GM12878 (cell line): Measurements from ENCODE around the gene TMEM176A. TPM values are rescaled to one million over a fixed set of nuclear protein-coding genes. Genes with fewer than 3 reads are reported as not detected.

Experiments
- ATAC-seq: fragments of 200-7000 bp; cut with Tn5 transposase; 3 replicates; pipeline ENCODE4 v1.9.1; 2020; ENCODE audit warnings: mild to moderate bottlenecking, moderate library complexity
- BruUV-seq: library from RNA; stranded (reverse); fragments of 400-500 nt; replicated peaks from 2 replicates; lab custom pipeline; 2021; lab: Mats Ljungman, UMichigan
- CTCF ChIA-PET: fragments of 300-600 bp; sonication (Branson Sonifier 250); formaldehyde crosslinking; extraction: SDS; loops from one replicate; lab custom pipeline; 2021; ENCODE audit warnings: inconsistent platforms; lab: Yijun Ruan, JAX
- POLR2A ChIA-PET: fragments of 350-600 bp; formaldehyde crosslinking; extraction: SDS; loops from one replicate; lab custom pipeline; 2021; ENCODE audit warnings: inconsistent platforms; lab: Charles Lee
- RAD21 ChIA-PET: fragments of 300-600 bp; sonication (Branson Sonifier 250); formaldehyde crosslinking; loops from one replicate; lab custom pipeline; 2023; ENCODE audit warnings: antibody characterized with exemption; ENCODE audit not compliant: unreplicated experiment; lab: Charles Lee
- SMC1A ChIA-PET: fragments of 300-600 bp; sonication (Branson Sonifier 250); formaldehyde crosslinking; loops from one replicate; lab custom pipeline; 2023; ENCODE audit not compliant: unreplicated experiment, uncharacterized antibody; lab: Charles Lee
- DNase-seq: peaks from one replicate; pipeline ENCODE4 v3.0.0-alpha.2; 2011; ENCODE audit warnings: low read depth, low spot score
- FAIRE-seq: peaks from 3 replicates; lab custom pipeline; 2011; peaks lifted over from hg19 to GRCh38; lab: Jason Lieb, UNC
- H2AFZ ChIP-seq: 2 replicates; pipeline ENCODE4 v1.6.0; 2011; ENCODE audit warnings: low read depth, low read length, control low read depth; ENCODE audit not compliant: control insufficient read depth
- H3K27ac ChIP-seq: 2 replicates; pipeline ENCODE4 v1.5.1; 2011; ENCODE audit warnings: control low read depth; ENCODE audit not compliant: control insufficient read depth, insufficient read depth
- H3K27me3 ChIP-seq, 2 experiments: replicated peaks in 1 of 2; 2 replicates each; pipeline versions ENCODE4 v1.6.0 to v1.6.1; 2011; ENCODE audit warnings: low read length in 1 of 2; ENCODE audit not compliant: control insufficient read depth in 2 of 2, insufficient read depth in 2 of 2
- H3K36me3 ChIP-seq, 2 experiments: 2 replicates each; pipeline ENCODE4 v1.5.1; 2011; ENCODE audit warnings: low read length in 1 of 2; ENCODE audit not compliant: control insufficient read depth in 2 of 2, insufficient read depth in 2 of 2
- H3K4me1 ChIP-seq: 2 replicates; pipeline ENCODE4 v1.6.1; 2011; ENCODE audit warnings: mild to moderate bottlenecking, low read length, moderate library complexity, mixed read lengths; ENCODE audit not compliant: control insufficient read depth, insufficient read depth
- H3K4me2 ChIP-seq: 2 replicates; pipeline ENCODE4 v1.6.0; 2011; ENCODE audit warnings: control low read depth; ENCODE audit not compliant: control insufficient read depth, insufficient read depth
- H3K4me3 ChIP-seq: fragments of 200-600 bp; sonication (generic); 2 replicates; pipeline ENCODE4 v1.5.1; 2016
- H3K79me2 ChIP-seq: 2 replicates; pipeline ENCODE4 v1.6.0; 2011; ENCODE audit warnings: low read length; ENCODE audit not compliant: control insufficient read depth, insufficient read depth
- H3K9ac ChIP-seq: 2 replicates; pipeline ENCODE4 v1.8.0; 2011; ENCODE audit warnings: low read length, control low read depth, mixed read lengths; ENCODE audit not compliant: control insufficient read depth, insufficient read depth
- H3K9me3 ChIP-seq: replicated peaks from 3 replicates; pipeline ENCODE4 v1.5.1; 2011; ENCODE audit warnings: mild to moderate bottlenecking, low read length; ENCODE audit not compliant: control insufficient read depth, insufficient read depth
- H4K20me1 ChIP-seq: 2 replicates; pipeline ENCODE4 v1.6.0; 2011; ENCODE audit not compliant: control insufficient read depth, insufficient read depth
- SIN3A ChIP-seq: IDR thresholded peaks from 2 replicates; pipeline ENCODE4 v1.6.1; 2012; ENCODE audit warnings: low read depth, low read length, improper control_type of control experiment
- SMAD5 ChIP-seq: IDR thresholded peaks from 2 replicates; pipeline ENCODE4 v1.6.1; 2016; ENCODE audit warnings: antibody characterized with exemption, low read depth
- SREBF1 ChIP-seq: IDR thresholded peaks from 2 replicates; pipeline ENCODE4 v1.6.1; 2012; ENCODE audit warnings: mild to moderate bottlenecking, low read length
- WGBS: methylation state at CpG from one replicate; pipeline ENCODE4 v1.1.6; 2016; ENCODE audit warnings: low lambda C conversion rate; ENCODE audit not compliant: insufficient replicate concordance, insufficient coverage; ENCODE audit errors: missing lambda C conversion rate; 5-methylcytosine and 5-hydroxymethylcytosine counted together
- in situ Hi-C: fragments of 300-500 bp; cut with MboI; formaldehyde crosslinking; loops from 9 replicates; pipeline ENCODE4 v1.14.3; 2018; ENCODE audit warnings: mixed read lengths
- intact Hi-C: fragments of 100-400 bp; cut with micrococcal nuclease; formaldehyde crosslinking; loops from one replicate; pipeline ENCODE4 v1.14.2; 2022; ENCODE audit not compliant: unreplicated experiment
- polyA plus RNA-seq, 11 experiments: library from polyadenylated mRNA; depleted of rRNA in 4 of 11; unstranded in 6 of 11; stranded (reverse) in 5 of 11; fragments of >200 nt; fragmentation: Nextera tagmentation in 4 of 11; fragmentation: Illumina TruSeq in 1 of 11; extraction: Ambion mirVana in 4 of 11; extraction: Trizol in 1 of 11; gene quantifications; 1 replicate in 1 of 11; 2 replicates in 10 of 11; pipeline versions ENCODE4 v1.2.1 to v1.2.3, GENCODE V29; 2011 to 2016; ENCODE audit warnings: inconsistent platforms in 2 of 11, missing spikeins in 2 of 11, low read depth in 1 of 11
- total RNA-seq, 4 experiments: library from RNA; depleted of rRNA in 3 of 4; stranded (reverse); fragments of >200 nt in 3 of 4; fragmentation: Illumina TruSeq in 1 of 4; extraction: Trizol in 1 of 4; gene quantifications; 2 replicates each; pipeline versions ENCODE4 v1.2.1 to v1.2.3, GENCODE V29; 2013 to 2021
- TF ChIP-seq, protein P1 (sequence below): fragments of 450-650 bp; IDR thresholded peaks from 2 replicates; pipeline ENCODE4 v1.6.1; 2016; ENCODE audit warnings: mild to moderate bottlenecking
- TF ChIP-seq, protein P2 (sequence below): IDR thresholded peaks from 2 replicates; pipeline ENCODE4 v1.6.1; 2011; ENCODE audit warnings: borderline replicate concordance, low read depth, mild to moderate bottlenecking, moderate library complexity, mixed read lengths, low read length; ENCODE audit not compliant: insufficient read depth; ENCODE audit errors: extremely low read length

TMEM176A gene
- total and polyA plus RNA-seq, 10 of the 15 experiments (the other 5 are each of a cell fraction or from before 2014, with no cell fraction given), result not detected

DNA sequence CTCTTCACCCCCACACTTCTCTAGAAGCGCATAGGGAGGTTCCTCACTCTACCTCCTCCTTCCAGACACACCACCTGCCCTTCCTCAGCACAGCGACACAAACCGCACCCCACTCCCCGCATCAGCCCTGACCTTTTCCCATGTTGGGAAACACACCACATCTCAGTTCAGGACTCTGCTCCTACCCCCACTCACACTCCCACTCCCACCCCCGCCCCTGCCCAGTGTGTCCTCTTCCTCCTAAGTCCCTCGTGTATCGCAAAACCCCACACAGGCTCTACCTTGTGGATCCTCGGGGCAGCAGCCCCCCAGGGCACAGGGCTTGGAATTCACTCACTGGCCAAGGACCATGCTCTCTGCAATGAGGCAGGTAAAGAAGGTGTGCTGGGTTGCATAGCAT lies 47.5 kb downstream of the TMEM176A start (continued):
- TF ChIP-seq, protein P1, sequence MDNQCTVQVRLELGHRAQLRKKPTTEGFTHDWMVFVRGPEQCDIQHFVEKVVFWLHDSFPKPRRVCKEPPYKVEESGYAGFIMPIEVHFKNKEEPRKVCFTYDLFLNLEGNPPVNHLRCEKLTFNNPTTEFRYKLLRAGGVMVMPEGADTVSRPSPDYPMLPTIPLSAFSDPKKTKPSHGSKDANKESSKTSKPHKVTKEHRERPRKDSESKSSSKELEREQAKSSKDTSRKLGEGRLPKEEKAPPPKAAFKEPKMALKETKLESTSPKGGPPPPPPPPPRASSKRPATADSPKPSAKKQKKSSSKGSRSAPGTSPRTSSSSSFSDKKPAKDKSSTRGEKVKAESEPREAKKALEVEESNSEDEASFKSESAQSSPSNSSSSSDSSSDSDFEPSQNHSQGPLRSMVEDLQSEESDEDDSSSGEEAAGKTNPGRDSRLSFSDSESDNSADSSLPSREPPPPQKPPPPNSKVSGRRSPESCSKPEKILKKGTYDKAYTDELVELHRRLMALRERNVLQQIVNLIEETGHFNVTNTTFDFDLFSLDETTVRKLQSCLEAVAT, result no peak

DNA sequence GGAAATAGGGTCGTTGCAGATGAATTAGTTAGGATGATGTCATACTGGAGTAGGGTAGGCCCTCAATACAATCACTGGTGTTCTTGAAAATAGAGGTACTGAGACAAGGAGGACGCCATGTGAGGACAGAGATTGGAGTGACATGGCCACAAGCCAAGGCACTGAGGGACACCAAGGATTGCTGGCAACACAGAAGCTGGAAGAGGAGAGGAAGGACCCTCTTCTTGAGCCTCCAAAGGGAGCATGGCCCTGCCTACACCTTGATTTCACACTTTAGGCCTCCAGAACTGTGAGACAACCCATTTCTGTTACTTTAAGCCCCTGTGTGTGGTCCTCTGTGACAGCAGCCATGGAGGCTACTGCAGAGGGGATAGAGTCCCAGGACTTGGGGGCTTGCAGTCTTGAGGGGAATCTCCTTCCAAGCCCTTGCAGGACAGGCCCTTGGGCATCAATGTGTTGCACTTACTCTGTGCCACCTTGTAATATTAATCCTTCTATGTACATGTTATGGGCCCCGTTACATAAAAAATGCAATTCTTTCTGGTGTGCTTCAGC lies 48.1 kb downstream of the TMEM176A start:
- H2AFZ ChIP-seq, result no peak overlapping the region
- 10% methylated on average over 3 of the region's 3 CpGs for WGBS
- no TSS peak for BruUV-seq
- no peaks in the 10 kb centered on the region for H3K4me1 ChIP-seq
- ChIA-PET SMC1A (no interaction called here), RAD21 (no interaction called here), POLR2A (no interaction called here), CTCF (no interaction called here)
- H3K27ac ChIP-seq, result no peak overlapping the region
- H3K9me3 ChIP-seq, result no peaks in the 10 kb centered on the region
- no peaks in the 10 kb centered on the region for H3K79me2 ChIP-seq
- no peak for ATAC-seq
- H3K27me3 ChIP-seq, result peaks cover 4 to 6% of the 10 kb centered on the region in 2 experiments
- in situ Hi-C loops, result no loop called here
- no peak overlapping the region for H3K4me2 ChIP-seq
- no peak for DNase-seq
- FAIRE-seq, result no peak
- TF ChIP-seq SREBF1, result no peak
- TF ChIP-seq SIN3A, result no peak
- TF ChIP-seq, protein P2, sequence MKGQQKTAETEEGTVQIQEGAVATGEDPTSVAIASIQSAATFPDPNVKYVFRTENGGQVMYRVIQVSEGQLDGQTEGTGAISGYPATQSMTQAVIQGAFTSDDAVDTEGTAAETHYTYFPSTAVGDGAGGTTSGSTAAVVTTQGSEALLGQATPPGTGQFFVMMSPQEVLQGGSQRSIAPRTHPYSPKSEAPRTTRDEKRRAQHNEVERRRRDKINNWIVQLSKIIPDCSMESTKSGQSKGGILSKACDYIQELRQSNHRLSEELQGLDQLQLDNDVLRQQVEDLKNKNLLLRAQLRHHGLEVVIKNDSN, result no peak
- TF ChIP-seq SMAD5, result no peak
- intact Hi-C loops, result no loop called here
- H4K20me1 ChIP-seq, result no peaks in the 10 kb centered on the region
- no peak overlapping the region for H3K4me3 ChIP-seq
- H3K36me3 ChIP-seq, result no peaks in the 10 kb centered on the region
- no peak overlapping the region for H3K9ac ChIP-seq
